Muscle of back (tissue), 11 donors: Measurements from ENCODE around the gene SUSD6. TPM values are rescaled to one million over a fixed set of nuclear protein-coding genes. Genes with fewer than 3 reads are reported as not detected.
"Not testable (repeated sequence)": the region's sequence is repeated elsewhere in the genome, so short reads cannot be mapped to it uniquely, and the experiment has no call there.

Source experiments
- DNase-seq, 3 donors: peaks; one replicate each; pipeline versions ENCODE4 v3.0.0 to v3.0.0-alpha.2; 2013
- polyA plus RNA-seq, 10 donors: library from polyadenylated mRNA; unstranded; fragments of 120-200 nt; gene quantifications; one replicate each; pipeline ENCODE4 v1.2.1, GENCODE V29; 2013; ENCODE audit not compliant: insufficient read length in 10 of 10

SUSD6 gene
- polyA plus RNA-seq, 10 donors, result 15.2 to 20.8 (median 18.3) TPM

GRCh38 chr14:69587389-69587788 is 24.0 kb upstream of the SUSD6 start:
- DNase-seq, result no peak

- no peak for DNase-seq
Observed at GRCh38 chr14:69591317-69591716, 20.1 kb upstream of the SUSD6 start.

GRCh38 chr14:69593018-69593677 is 18.2 kb upstream of the SUSD6 start:
- DNase-seq, result peak; percentile 86 to 95 (median 91)

- peak in 1 of 3 donors; percentile 32 for DNase-seq
Observed at GRCh38 chr14:69594846-69595245, 16.6 kb upstream of the SUSD6 start.

GRCh38 chr14:69595336-69595735 is 16.1 kb upstream of the SUSD6 start:
- no peak for DNase-seq

- not testable (repeated sequence) for DNase-seq
Observed at GRCh38 chr14:69599431-69599830, 12.0 kb upstream of the SUSD6 start.

GRCh38 chr14:69600304-69600891 is 11.0 kb upstream of the SUSD6 start:
- no peak for DNase-seq

- no peak for DNase-seq
Observed at GRCh38 chr14:69605738-69606137, 5.7 kb upstream of the SUSD6 start.

GRCh38 chr14:69606258-69607184 is 4.9 kb upstream of the SUSD6 start:
- DNase-seq, result no peak

- DNase-seq, result peak in 1 of 3 donors; percentile 59
Observed at GRCh38 chr14:69610020-69610873, 1.1 kb upstream of the SUSD6 start.

- DNase-seq, result no peak
Observed at GRCh38 chr14:69610874-69611171, 573 bp upstream of the SUSD6 start.

GRCh38 chr14:69612014-69612782 is 802 bp downstream of the SUSD6 start:
- peak in 1 of 3 donors; percentile 67 for DNase-seq

GRCh38 chr14:69612783-69613130 is 1.4 kb downstream of the SUSD6 start:
- DNase-seq, result peak in 1 of 3 donors; percentile 44

- DNase-seq, result no peak
Observed at GRCh38 chr14:69613312-69614073, 2.1 kb downstream of the SUSD6 start.

GRCh38 chr14:69614592-69614991 is 3.2 kb downstream of the SUSD6 start:
- peak in 1 of 3 donors; percentile 32 for DNase-seq

GRCh38 chr14:69615121-69615495 is 3.7 kb downstream of the SUSD6 start:
- DNase-seq, result no peak

GRCh38 chr14:69615496-69616407 is 4.4 kb downstream of the SUSD6 start:
- DNase-seq, result peak; percentile 64 to 81 (median 75)

GRCh38 chr14:69616408-69616773 is 5.0 kb downstream of the SUSD6 start:
- DNase-seq, result no peak

- DNase-seq, result no peak
Observed at GRCh38 chr14:69617796-69618195, 6.4 kb downstream of the SUSD6 start.
